Ascending aorta (tissue), 2 donors: ENCODE data around the gene YY1AP1. TPM values are rescaled to one million over a fixed set of nuclear protein-coding genes. Genes with fewer than 3 reads are reported as not detected.
"Not testable (repeated sequence)": the region's sequence is repeated elsewhere in the genome, so short reads cannot be mapped to it uniquely, and the experiment has no call there.

ENCODE experiments used
- DNase-seq, 2 donors: peaks; one replicate each; pipeline ENCODE4 v3.0.0-alpha.2; 2019; ENCODE audit warnings: low spot score in 2 of 2
- H3K27ac ChIP-seq, 2 donors: fragments of 200-600 bp; sonication (generic); one replicate each; pipeline ENCODE4 v1.5.1; 2016 to 2017; ENCODE audit warnings: mild to moderate bottlenecking in 1 of 2
- H3K27me3 ChIP-seq: fragments of 200-600 bp; sonication (generic); one replicate; pipeline ENCODE4 v1.5.1; 2017
- H3K36me3 ChIP-seq, 2 donors: fragments of 200-600 bp; sonication (generic); one replicate each; pipeline ENCODE4 v1.5.1; 2016
- H3K4me1 ChIP-seq, 2 donors: fragments of 200-600 bp; sonication (generic); one replicate each; pipeline ENCODE4 v1.5.1; 2016 to 2017; ENCODE audit warnings: mild to moderate bottlenecking in 1 of 2
- H3K4me3 ChIP-seq, 2 donors: fragments of 200-600 bp; sonication (generic); one replicate each; pipeline ENCODE4 v1.5.1; 2016 to 2017; ENCODE audit warnings: mild to moderate bottlenecking in 1 of 2
- H3K9me3 ChIP-seq, 2 donors: fragments of 200-600 bp; sonication (generic); one replicate each; pipeline ENCODE4 v1.5.1; 2016
- CTCF ChIP-seq, 3 experiments: fragments of 200-600 bp in 2 of 3; fragments of 450-650 bp in 1 of 3; sonication (generic) in 2 of 3; IDR thresholded peaks; one replicate each; pipeline ENCODE4 v1.5.1; 2016 to 2019; ENCODE audit warnings: antibody characterized with exemption in 3 of 3, mild to moderate bottlenecking in 1 of 3, moderate library complexity in 1 of 3
- intact Hi-C: fragments of 100-400 bp; cut with DNase I; formaldehyde crosslinking; loops from one replicate; pipeline ENCODE4 v1.15.1; 2023
- total RNA-seq: library from RNA; depleted of rRNA; stranded (reverse); fragments of >200 nt; gene quantifications from one replicate; pipeline ENCODE4 v1.1.0, GENCODE V29; 2016

Gene YY1AP1
- total RNA-seq, 1 donor from 2014 or later, result 24.2 TPM

- intact Hi-C loops, result no loop called here
- peak overlapping the region; percentile 70 for H3K27ac ChIP-seq
Measured at GRCh38 chr1:155645034-155645598, 43.5 kb downstream of the YY1AP1 start.

GRCh38 chr1:155643230-155643629 is 45.3 kb downstream of the YY1AP1 start:
- intact Hi-C loops, result no loop called here
- H3K27me3 ChIP-seq, result no peaks in the 10 kb centered on the region
- peaks cover 0 to 10% of the 10 kb centered on the region in 2 donors for H3K9me3 ChIP-seq
- peaks cover 7 to 15% of the 10 kb centered on the region in 2 donors for H3K4me1 ChIP-seq
- H3K27ac ChIP-seq, result no peak overlapping the region
- H3K36me3 ChIP-seq, result no peaks in the 10 kb centered on the region
- H3K4me3 ChIP-seq, result no peak overlapping the region
- no peak for DNase-seq
- no peak for TF ChIP-seq CTCF (IDR thresholded peaks at IDR 0.05)

More at GRCh38 chr1:155645034-155645598, 43.5 kb downstream of the YY1AP1 start:
- H3K4me1 ChIP-seq, result peaks cover 7 to 15% of the 10 kb centered on the region in 2 donors
- peak overlapping the region in 1 of 2 donors; percentile 21 for H3K4me3 ChIP-seq
- H3K27me3 ChIP-seq, result no peaks in the 10 kb centered on the region
- H3K36me3 ChIP-seq, result no peaks in the 10 kb centered on the region
- no peak for TF ChIP-seq CTCF (IDR thresholded peaks at IDR 0.05)
- no peak for DNase-seq
- peaks cover 0 to 10% of the 10 kb centered on the region in 2 donors for H3K9me3 ChIP-seq

- intact Hi-C loops, H3K27ac ChIP-seq, H3K27me3 ChIP-seq, DNase-seq, H3K4me3 ChIP-seq, H3K36me3 ChIP-seq: not testable (repeated sequence)
- Histone ChIP-seq H3K9me3 (peaks cover 0 to 10% of the 10 kb centered on the region in 2 donors), H3K4me1 (peaks cover 7 to 13% of the 10 kb centered on the region in 2 donors)
Measured at GRCh38 chr1:155642559-155643180, 45.9 kb downstream of the YY1AP1 start.

GRCh38 chr1:155640367-155640766 is 48.2 kb downstream of the YY1AP1 start:
- Histone ChIP-seq H3K4me3 (no peak overlapping the region), H3K9me3 (peaks cover 0 to 10% of the 10 kb centered on the region in 2 donors), H3K27me3 (no peaks in the 10 kb centered on the region), H3K36me3 (no peaks in the 10 kb centered on the region), H3K27ac (no peak overlapping the region), H3K4me1 (peaks cover 4 to 5% of the 10 kb centered on the region in 2 donors)
- no peak for DNase-seq
- no peak for TF ChIP-seq CTCF (IDR thresholded peaks at IDR 0.05)
- intact Hi-C loops, result no loop called here

GRCh38 chr1:155636397-155637153 is 52.0 kb downstream of the YY1AP1 start:
- H3K27me3 ChIP-seq, result no peaks in the 10 kb centered on the region
- no peak for DNase-seq
- H3K4me3 ChIP-seq, result no peak overlapping the region
- H3K9me3 ChIP-seq, result no peaks in the 10 kb centered on the region
- no peak overlapping the region for H3K27ac ChIP-seq
- no peaks in the 10 kb centered on the region for H3K4me1 ChIP-seq
- TF ChIP-seq CTCF (IDR thresholded peaks at IDR 0.05), result no peak
- intact Hi-C loops, result no loop called here
- no peaks in the 10 kb centered on the region for H3K36me3 ChIP-seq

- H3K9me3 ChIP-seq, H3K36me3 ChIP-seq, H3K27ac ChIP-seq, H3K4me3 ChIP-seq, H3K4me1 ChIP-seq, H3K27me3 ChIP-seq, DNase-seq, intact Hi-C loops: not testable (repeated sequence)
Measured at GRCh38 chr1:155626428-155626827, 62.1 kb downstream of the YY1AP1 start.
